HG02623 (cell line): Measurements from ENCODE around the gene SLC2A8.
A peak's percentile ranks its signal among the peaks of the same experiment; 100 is the strongest.

Experiments
- ATAC-seq: cut with Tn5 transposase; IDR thresholded peaks from one replicate; pipeline ENCODE4 v1.9.1; 2021; ENCODE audit warnings: moderate library complexity; ENCODE audit not compliant: unreplicated experiment

SLC2A8 gene

DNA sequence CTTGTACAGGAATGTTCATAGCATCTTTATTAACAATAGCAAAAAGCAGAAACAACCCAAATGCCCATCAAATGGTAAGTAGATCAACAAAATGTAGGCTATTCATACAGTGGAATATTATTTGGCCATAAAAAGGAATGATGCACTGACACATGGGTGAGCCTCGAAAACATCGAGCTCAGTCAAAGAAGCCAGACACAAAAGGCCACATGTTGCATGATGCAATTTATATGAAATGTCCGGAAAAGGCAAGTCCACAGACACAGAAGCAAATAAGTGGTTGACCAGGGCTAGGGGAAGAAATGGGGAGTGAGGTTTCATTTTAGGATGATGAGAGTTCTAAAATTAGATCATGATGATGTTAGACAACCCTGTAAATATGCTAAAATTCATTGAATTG is 16.5 kb upstream of the SLC2A8 start:
- ATAC-seq: no peak

DNA sequence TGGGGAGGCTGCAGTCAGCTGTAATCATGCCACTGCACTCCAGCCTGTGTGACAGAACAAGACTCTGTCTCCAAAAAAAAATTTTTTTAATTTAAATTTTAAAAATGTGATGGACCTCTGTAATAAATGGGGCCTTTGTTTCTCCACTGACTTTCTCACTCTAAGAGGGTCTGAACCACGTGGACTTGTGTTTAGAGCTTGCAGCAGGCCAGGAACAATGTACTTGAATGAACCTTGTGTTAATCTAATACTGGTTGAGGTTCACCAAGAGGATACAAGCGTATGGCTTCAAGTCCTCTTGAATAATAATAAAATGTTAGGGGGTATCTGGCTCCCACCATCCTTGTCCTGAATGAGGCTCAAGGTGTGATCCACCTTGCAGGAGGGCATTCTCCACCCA is 14.4 kb upstream of the SLC2A8 start:
- ATAC-seq: no peak

DNA sequence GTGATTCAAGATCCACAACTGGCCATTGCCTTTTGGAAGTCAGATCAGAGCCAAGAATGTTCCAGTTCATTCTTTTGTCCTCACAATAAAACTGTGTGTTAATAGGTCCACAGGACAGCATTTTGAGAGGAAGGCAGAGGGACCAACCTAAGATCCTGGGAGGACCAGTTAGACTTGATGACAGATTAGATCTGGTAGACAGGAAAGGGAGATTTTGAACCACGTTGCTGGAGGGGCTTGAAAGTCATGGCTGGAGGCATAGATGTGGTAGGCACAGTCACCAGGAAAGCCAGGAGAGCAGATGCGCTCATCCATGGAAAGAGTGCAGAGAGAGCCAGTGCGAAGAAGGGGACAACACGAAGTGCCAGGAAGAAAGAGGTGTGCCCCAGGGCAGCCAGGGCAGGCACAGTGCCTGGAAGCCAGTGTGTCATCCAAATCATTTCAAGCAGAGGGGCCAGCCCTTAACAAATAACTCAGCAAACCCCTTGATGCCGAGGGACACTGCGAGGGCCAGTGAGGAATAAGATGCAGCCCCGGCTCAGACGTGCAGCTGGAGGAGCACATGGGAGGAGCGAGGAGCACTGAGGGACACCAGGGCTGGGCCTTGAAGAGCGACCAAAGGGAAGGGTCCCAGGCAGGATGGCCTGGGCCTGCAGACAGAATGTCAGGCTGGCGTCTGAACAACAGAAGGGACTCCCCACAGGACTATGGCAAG is 12.8 kb upstream of the SLC2A8 start:
- ATAC-seq: no peak

DNA sequence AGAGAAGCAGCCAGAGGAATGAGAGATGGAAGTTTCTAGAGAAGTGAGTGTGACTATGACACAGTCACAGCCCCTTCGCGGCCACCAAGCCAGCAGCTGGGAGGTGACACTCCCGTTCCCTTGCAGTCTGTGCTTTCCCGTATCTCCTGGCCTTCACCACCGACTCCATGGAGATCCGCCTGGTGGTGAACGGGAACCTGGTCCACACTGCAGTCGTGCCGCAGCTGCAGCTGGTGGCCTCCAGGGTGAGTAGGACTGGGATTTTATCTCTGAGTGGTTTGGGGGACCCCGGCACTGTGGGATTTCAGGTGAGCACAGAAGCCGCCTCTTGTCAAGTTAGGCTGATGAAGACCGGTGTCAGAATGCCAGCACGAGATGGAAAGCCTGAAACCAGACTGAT is 12.1 kb upstream of the SLC2A8 start:
- no peak for ATAC-seq

DNA sequence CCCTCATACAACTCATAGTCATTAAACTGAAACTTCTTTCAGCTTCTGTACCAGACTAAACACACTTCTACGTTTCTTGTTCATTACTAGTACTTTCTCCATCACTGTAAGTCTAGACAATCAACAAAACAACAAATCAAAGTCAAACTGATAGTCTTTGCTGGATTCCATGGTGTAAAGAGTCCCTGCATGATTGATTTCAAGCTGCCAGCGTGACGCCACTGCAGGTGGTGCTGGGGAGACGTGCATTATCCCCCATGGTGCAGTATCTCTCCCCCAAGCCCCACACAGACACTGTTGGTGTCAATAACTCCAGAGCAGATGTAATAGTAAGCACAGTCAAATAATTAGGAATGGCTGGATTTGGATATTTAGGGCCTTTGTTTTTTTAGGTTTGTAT is 10.7 kb upstream of the SLC2A8 start:
- ATAC-seq: no peak

DNA sequence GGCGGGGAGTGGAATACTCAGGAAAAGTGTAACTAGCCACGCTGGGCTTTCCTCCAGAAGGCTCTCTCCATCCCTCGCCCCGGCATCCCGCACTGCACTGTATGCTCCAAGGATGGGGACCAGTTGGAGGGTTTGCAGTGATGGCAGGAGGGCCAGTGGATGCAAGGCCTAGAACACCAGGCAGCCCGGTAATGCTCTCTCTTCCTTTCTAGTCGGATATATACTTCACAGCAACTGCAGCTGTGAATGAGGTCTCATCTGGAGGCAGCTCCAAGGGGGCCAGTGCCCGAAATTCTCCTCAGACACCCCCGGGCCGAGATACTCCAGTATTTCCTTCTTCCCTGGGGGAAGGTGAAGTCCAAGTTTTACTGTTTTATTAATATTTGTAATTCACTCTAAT is 10.0 kb upstream of the SLC2A8 start:
- no peak for ATAC-seq

DNA sequence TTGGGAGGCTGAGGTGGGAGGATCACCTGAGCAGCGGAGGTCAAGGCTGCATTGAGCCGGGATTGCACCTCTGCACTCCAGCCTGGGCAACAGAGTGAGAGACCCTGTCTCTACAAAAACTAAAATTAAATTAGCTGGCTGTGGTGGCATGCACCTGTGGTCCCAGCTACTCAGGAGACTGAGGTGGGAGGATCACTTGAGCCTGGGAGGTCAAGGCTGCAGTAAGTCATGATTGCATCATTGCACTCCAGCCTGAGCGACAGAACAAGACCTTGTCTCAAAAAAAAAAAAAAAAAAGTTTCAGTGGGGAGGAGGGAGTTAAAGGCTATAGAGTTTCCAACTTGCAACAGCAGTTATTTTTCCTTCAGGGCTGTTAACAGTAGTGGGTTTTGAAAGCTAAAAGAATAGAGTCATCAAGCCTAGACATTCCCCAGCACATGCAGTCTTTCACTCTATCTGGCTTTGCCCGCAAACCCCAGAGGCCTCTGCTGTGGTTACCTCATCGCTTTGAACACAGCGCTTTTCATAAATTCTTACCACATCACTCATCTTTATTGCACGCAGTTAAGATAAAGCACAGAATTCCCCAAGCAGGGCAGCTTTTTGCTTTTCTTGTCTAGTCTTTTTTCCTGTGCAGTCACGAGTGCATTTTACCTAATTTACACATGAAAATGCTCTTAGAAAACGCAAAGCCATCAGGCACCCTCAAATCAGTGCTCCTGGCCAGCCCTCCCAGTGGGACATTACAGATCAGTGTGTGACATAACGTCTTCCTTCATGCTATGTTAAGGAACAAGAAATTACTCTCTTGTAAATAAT is 8.7 kb upstream of the SLC2A8 start:
- peak; percentile 79 for ATAC-seq

DNA sequence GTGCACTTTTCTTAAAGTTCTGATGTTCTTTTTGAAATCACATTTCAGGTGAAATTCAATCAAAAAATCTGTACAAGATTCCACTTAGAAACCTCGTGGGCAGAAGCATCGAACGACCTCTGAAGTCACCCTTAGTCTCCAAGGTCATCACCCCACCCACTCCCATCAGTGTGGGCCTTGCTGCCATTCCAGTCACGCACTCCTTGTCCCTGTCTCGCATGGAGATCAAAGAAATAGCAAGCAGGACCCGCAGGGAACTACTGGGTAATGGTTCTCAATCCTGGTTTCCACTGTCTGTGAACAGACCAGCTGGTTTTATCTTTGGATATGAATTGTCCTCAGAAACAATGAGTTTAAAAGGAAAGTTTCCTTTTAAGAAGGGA is 8.1 kb upstream of the SLC2A8 start:
- no peak for ATAC-seq

DNA sequence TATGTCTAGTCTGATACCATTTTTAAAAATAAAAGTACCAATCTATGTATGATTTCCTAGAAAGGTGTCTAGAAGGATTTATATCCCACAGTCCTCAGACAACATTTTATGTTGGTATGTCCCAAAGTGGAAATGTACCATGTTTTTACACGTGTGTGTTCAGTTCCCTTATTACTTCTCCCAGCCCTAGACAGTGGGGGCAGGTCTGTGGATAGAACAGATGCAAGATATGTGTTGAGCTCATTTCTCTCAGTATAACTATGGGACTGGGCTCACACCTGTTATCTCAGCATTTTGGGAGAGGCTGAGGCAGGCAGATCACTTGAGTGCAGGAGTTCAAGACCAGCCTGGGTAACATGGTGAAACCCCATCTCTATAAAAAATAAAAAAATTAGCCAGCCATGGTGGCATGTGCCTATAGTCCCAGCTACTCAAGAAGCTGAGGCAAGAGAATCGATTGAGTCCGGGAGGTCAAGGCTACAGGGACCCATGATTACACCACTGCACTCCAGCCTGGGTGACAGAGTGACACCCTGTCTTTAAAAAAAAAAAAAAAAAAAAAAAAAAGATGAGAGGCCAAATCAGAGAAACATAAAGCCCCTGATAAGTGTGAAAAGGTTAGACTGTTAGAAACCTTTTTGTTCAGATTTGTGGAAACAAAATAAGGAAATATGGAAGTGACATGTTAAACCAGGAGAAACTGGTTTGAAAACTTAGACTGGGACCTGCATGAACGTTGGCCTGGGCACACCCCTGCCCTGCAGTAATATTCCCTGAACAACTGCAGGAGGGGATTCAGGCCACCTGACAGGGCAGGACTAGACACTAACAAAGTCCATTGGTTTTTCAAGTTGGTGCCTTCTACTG is 7.4 kb upstream of the SLC2A8 start:
- no peak for ATAC-seq

DNA sequence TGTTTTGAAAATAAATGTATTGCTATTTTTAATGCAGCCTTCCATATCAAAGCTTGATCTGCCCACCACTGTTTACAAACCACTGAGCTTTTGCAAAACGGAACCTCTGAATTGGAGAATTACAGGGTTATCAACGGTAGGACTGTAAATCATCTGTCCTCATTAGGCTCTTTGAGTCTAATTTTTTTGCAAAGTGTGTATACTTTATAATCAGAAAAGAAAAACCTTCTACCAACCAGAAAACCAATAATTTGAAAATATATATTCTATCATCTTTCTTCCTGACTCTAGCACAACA is 6.8 kb upstream of the SLC2A8 start:
- no peak for ATAC-seq

DNA sequence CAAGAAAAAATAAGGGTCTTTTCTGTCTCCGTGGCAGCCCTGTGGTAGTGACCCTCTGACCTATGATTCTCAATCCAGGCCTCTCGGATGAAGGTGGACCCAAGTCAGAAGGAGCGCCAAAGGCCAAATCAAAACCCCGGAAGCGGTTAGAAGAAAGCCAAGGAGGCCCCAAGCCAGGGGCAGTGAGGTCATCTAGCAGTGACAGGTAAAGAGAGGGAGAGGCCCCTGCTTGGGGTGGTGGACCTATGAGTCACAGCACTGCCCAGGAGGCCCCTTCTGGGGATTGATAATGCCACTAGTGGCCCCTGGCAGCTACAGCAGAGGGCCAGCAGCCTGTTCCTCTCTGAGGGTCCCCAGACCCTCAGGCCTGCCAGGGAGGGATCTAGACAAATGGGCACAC is 6.4 kb upstream of the SLC2A8 start:
- no peak for ATAC-seq

DNA sequence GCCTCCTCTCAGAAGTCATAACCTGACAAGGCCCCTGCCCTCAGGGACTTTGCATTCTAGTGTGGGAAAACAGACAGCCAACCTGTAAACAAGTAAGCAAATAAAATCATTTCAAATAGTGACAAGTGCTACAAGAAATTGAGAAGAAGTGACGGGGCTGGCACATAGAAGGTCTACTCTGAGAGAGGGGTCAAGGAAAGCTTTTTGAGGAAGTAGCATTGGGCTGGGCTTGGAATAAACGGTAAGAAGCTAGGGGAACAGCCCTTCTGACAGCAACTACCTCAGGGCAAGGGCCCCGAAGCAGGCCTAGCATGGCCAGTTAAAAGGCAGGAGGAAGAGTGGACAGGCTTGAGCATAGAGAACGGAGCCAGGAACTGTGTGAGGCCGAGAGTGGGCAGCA is 4.8 kb upstream of the SLC2A8 start:
- ATAC-seq: no peak

DNA sequence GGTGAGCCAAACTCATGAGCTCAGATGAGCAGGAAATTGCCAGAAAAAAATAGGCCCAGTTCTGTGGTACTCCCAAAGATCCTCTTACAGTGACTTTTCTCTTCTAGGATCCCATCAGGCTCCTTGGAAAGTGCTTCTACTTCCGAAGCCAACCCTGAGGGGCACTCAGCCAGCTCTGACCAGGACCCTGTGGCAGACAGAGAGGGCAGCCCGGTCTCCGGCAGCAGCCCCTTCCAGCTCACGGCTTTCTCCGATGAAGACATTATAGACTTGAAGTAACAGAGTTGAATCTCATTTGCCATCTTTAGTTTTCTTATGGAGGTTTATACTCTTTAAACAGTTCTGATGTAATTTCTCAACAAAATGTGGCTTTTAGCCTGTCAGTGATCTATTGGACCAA is 4.0 kb upstream of the SLC2A8 start:
- ATAC-seq: no peak

DNA sequence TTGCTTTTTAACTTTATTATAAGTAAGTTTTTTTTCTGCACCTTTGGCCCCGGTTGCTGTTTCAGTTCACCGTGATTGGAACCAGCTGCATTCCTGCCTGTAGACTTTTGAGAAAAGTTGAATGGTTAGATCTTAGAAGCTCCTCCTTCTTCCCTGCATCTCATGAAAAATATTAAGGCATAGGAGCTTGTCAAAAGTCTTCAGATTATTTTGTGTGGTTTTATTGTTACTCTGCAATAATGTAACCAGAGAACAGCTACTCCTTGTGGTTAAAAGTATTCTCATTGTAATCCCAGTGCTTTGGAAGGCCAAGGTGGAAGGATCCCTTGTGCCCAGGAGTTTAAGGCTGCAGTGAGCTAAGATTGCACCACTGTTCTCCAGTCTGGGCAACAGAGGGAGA is 3.3 kb upstream of the SLC2A8 start:
- ATAC-seq: no peak

DNA sequence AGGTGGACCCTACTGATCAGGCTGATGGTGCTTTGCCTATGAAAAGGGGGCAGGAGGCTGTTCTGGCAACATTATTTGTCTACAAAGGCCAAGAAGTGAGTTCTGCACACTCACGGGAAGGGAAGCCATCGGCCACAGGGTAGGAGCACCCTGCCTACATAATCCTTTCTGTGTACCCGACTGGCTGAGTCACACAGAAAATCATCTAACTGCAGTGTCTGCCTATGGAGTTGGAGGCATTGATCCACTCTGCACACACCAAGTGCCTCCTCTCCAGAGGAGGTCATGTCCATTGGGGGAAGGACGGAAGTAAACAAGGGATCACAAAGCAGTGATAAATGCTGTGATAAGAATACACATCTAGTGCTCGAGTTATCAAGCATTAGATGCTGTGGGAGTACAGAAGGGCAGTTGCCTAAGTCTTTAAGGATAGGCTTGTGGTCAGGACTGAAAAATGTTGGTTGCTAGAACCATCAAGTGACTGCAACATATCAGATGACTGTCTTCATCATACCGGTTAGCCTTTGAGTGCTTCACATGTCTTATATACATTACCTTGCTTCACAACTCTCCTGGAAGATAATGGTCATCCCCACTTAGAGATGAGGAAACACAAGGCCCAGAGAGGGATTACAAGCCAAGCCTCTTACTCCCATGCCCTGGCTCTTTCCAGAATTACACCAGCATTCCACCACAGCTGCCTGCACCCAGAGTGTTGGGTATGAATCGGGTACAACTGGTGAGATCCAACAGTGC is 1.3 kb upstream of the SLC2A8 start:
- ATAC-seq: no peak

DNA sequence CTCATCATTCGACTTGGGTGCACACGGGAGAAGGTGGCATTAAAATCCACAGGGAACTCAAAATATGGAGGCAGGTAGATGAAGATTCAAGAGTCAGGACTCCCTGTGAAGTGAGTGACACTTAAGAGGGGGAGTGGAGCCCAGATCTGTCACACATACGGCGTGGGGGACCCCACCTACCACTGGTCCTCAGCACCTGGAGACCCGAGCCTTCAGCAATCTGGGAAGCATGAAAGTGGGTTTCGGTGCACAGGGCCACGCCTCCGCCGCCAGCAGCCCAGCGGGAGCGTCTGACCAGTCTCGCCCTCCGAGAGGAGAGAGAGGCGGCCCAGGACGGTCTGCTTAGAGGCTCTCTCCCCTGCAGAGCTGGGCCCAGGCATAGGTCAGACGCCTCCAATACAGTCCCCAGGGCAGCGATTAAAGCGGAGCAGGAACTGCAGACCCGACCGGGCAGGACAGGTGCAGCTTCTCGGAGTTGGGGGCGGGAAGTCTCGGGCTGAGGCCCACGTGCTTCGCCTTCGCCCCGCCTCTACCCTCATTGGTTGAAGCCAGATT is 639 bp upstream of the SLC2A8 start:
- no peak for ATAC-seq

DNA sequence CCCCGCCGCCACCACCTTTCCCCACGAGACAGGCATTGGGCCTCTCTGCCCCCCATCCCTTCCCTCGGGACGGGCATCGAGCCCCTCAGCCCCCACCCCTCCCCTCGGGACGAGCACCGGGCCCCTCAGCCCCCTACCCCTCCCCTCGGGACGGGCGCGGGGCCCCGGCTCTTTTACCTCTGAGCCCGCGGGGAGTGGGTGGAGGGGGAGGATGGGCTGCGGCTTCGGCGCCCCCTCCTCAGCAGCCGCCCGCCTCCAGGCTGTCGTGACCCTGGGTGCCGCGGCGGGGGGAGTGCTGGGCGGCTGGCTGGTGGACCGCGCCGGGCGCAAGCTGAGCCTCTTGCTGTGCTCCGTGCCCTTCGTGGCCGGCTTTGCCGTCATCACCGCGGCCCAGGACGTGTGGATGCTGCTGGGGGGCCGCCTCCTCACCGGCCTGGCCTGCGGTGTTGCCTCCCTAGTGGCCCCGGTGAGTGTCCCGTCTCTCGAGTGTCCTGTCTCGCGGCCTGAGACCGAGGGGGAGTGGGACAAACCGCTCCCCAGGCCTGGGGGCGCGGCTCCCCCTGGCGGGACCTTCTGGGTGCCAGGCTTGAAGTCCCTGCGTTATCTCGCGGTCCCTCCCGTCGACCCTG is 791 bp downstream of the SLC2A8 start:
- no peak for ATAC-seq

DNA sequence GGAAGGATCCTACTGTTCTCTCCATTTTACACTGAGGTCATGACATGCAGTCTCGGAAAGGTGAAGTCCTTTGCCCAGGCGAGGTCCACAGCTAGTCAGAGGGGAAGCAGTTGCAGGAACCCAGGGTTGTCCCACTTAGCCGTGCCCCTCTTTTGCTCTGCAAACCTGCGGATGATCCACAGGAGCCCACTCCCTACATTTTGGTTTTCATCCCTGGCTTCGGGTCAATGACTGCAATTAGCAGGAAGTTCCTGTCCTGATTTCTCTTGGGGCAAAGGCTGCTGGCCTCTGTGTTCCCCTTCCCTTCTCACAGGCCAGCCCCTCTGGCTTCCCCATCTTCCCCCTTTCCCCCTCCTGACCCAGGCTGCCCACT is 1.3 kb downstream of the SLC2A8 start:
- no peak for ATAC-seq

DNA sequence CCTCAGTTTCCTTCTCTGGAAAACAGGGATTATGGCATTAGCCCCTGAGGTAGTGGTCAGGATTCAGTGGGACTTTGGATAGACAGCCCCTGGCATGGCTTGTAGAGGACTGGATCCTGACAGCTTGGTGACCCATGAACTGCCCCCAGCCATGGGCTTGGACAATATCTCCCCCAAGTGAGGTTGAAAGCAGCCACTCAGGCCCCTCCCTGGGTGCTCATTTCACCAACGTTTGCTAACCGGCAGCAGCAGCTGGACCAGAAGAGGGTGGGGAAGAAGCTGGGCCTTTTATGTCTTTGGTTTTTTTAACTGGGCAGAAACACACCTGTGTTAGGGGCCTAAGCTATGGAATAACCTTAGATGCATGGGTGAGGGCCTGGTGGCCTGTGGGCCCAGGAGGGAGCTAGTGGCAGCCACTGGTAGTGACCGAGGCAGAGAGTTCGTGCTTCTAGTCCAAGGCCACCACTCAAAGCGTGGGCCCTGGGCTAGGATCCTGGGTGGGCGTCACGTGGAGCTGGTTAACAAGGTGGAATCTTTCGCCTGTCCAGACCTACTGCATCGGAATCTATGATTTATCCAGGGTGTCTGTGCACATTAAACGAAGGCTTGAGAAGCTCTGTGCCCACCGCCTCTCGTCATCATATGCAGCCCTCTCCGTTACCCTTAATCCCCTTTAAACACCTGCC is 1.9 kb downstream of the SLC2A8 start:
- ATAC-seq: no peak

DNA sequence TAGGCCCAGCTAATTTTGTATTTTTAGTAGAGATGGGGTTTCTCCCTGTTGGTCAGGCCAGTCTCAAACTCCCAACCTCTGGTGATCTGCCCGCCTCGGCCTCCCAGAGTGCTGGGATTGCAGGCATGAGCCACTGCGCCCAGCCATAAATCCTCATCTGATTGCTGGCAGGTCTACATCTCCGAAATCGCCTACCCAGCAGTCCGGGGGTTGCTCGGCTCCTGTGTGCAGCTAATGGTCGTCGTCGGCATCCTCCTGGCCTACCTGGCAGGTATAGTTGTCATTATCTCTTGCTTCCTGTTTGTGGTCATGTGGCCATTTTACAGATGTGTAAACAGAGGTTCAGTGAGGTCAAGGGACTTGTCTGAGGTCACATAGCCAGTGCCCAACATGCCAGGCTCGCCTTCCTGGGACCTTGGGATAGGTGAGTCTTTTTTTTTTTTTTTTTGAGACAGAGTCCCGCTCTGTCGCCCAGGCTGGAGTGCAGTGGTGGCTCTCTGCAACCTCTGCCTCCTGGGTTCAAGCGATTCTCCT is 2.8 kb downstream of the SLC2A8 start:
- no peak for ATAC-seq
